Heart right ventricle (tissue), 16 donors: Measurements from ENCODE around the gene AMT. TPM values are rescaled to one million over a fixed set of nuclear protein-coding genes. Genes with fewer than 3 reads are reported as not detected.

Experiments
- ATAC-seq, 8 donors: fragments of 200-7000 bp; cut with Tn5 transposase; one replicate each; pipeline ENCODE4 v1.9.1; 2020; ENCODE audit warnings: mild to moderate bottlenecking in 8 of 8, moderate library complexity in 8 of 8, moderate number of reproducible peaks in 1 of 8
- DNase-seq, 2 donors: peaks; one replicate each; pipeline ENCODE4 v3.0.0-alpha.2; 2020
- H3K27ac ChIP-seq, 10 donors: fragments of 200-600 bp; sonication (generic) in 2 of 10; one replicate each; pipeline versions ENCODE4 v1.5.0 to v1.8.0; 2020 to 2022; ENCODE audit warnings: mild to moderate bottlenecking in 3 of 10
- H3K27me3 ChIP-seq, 7 donors: fragments of 200-600 bp; one replicate each; pipeline ENCODE4 v1.8.0; 2021 to 2022; ENCODE audit warnings: mild to moderate bottlenecking in 2 of 7
- H3K36me3 ChIP-seq, 9 donors: fragments of 200-600 bp; sonication (generic) in 1 of 9; one replicate each; pipeline versions ENCODE4 v1.5.0 to v1.8.0; 2020 to 2022; ENCODE audit warnings: mild to moderate bottlenecking in 2 of 9
- H3K4me1 ChIP-seq, 9 donors: fragments of 200-600 bp; sonication (generic) in 1 of 9; one replicate each; pipeline versions ENCODE4 v1.5.0 to v1.8.0; 2020 to 2022; ENCODE audit warnings: mild to moderate bottlenecking in 4 of 9
- H3K4me3 ChIP-seq, 10 donors: fragments of 200-600 bp; sonication (generic) in 2 of 10; one replicate each; pipeline versions ENCODE4 v1.5.0 to v1.8.0; 2020 to 2022; ENCODE audit warnings: mild to moderate bottlenecking in 7 of 10, moderate library complexity in 2 of 10
- H3K9me3 ChIP-seq, 11 donors: fragments of 200-600 bp in 10 of 11; sonication (generic) in 2 of 11; one replicate each; pipeline versions ENCODE4 v1.5.0 to v1.8.0; 2013 to 2022; ENCODE audit warnings: mild to moderate bottlenecking in 2 of 11, control low read depth in 1 of 11, moderate library complexity in 1 of 11
- CTCF ChIP-seq, 9 donors: fragments of 200-600 bp; sonication (generic) in 2 of 9; IDR thresholded peaks; one replicate each; pipeline versions ENCODE4 v1.5.0 to v1.8.0; 2021 to 2022; ENCODE audit warnings: antibody characterized with exemption in 9 of 9, mild to moderate bottlenecking in 5 of 9, moderate library complexity in 1 of 9
- WGBS, 2 donors: extraction: QIAGEN DNeasy Blood & Tissue Kit; methylation state at CpG; one replicate each; pipeline ENCODE4 v1.1.7; 2013; ENCODE audit warnings: inconsistent platforms in 1 of 2; 5-methylcytosine and 5-hydroxymethylcytosine counted together
- intact Hi-C, 10 donors: fragments of 100-400 bp; cut with DNase I; formaldehyde crosslinking; loops; one replicate each; pipeline versions ENCODE4 v1.11.1 to v1.14.2; 2022
- polyA plus RNA-seq, 2 donors: library from polyadenylated mRNA; stranded (reverse); fragments of 200-250 nt; gene quantifications; one replicate each; pipeline ENCODE4 v1.2.3, GENCODE V29; 2013
- total RNA-seq, 10 donors: library from RNA; stranded (reverse); fragmentation: NEBNext Ultra II Directional in 3 of 10; extraction: Animal tissue kit (Norgen Biotek cat#: 25700) in 3 of 10; gene quantifications; one replicate each; pipeline versions ENCODE4 v1.2.1 to v1.2.4, GENCODE V29; 2021 to 2023
- donor health status: Arrhythmogenic right ventricular cardiomyopathy.
- donor health status: ischemic (EF 13 %, LVEDD 7.1; RV severe dilation, severe dysfunction).
- donor health status: healthy with polysubstance abuse.
- donor health status: DM: no; HTN: yes; CAD: no.
- donor health status: DM: no; HTN: no; CAD: no.
- donor health status: ischemic (EF 25% LVEDD 6.9; RV normal size, moderate dysfunction).
- donor health status: ischemic (EF 25% LVEDD 5.7; RV mildly dilated, moderate dysfunction).
- donor health status: healthy.
- donor health status: DM: yes; HTN: yes; CAD: no.
- donor health status: Ischemic cardiomyopathy.
- donor health status: ischemic (EF 35%, LVEDD 5.7; RV mildly dilated, moderate dysfunction).
- donor health status: nonischemic (EF 11% LVEDD 7.7; RV severe dilation, severe dysfunction).
- donor health status: DM: yes; HTN: yes; CAD: no.
- donor health status: PGD.
- donor health status: ischemic (EF 29% LVEDD 5.4; RV normal size, mild dysfunction).
- donor health status: nonischemic (EF 23%, LVEDD 6.1; RV moderate dilation, normal function).

AMT gene
- total and polyA plus RNA-seq, 12 donors = 3.2 to 40.9 (median 31.1) TPM

- no peaks in the 10 kb centered on the region for H3K36me3 ChIP-seq
- intact Hi-C loops = no loop called here
- no peak for TF ChIP-seq CTCF (IDR thresholded peaks at IDR 0.05)
- H3K27me3 ChIP-seq = no peaks in the 10 kb centered on the region
- ATAC-seq (peak in 2 of 8 donors; percentile 4 to 11), DNase-seq (no peak)
- 85 to 88% methylated on average over 2 of the region's 2 CpGs for WGBS, 2 donors
- no peak overlapping the region for H3K27ac ChIP-seq
- H3K9me3 ChIP-seq = no peaks in the 10 kb centered on the region
- H3K4me1 ChIP-seq = peaks cover 8 to 47% (median 27%) of the 10 kb centered on the region in 9 donors
- no peak overlapping the region for H3K4me3 ChIP-seq
Observed at GRCh38 chr3:49460188-49460890, 38.1 kb upstream of the AMT start.

GRCh38 chr3:49456466-49456865, 34.2 kb upstream of the AMT start:
- DNase-seq = no peak
- Histone ChIP-seq H3K27ac (peak overlapping the region in 1 of 10 donors; percentile 45), H3K4me3 (no peak overlapping the region), H3K36me3 (no peaks in the 10 kb centered on the region), H3K9me3 (no peaks in the 10 kb centered on the region), H3K27me3 (no peaks in the 10 kb centered on the region), H3K4me1 (peaks cover 13 to 48% (median 23%) of the 10 kb centered on the region in 9 donors)
- intact Hi-C loops = loop anchor here in 1 of 10 donors (5.0 kb wide), 1 partner anchor 216 kb away; the partner anchor contains the start of gene APEH
- 91 to 95% methylated on average over 3 of the region's 3 CpGs for WGBS, 2 donors
- ATAC-seq = no peak
- no peak for TF ChIP-seq CTCF (IDR thresholded peaks at IDR 0.05)

- Histone ChIP-seq H3K36me3 (no peaks in the 10 kb centered on the region), H3K4me3 (no peak overlapping the region), H3K27me3 (no peaks in the 10 kb centered on the region), H3K9me3 (no peaks in the 10 kb centered on the region), H3K27ac (peak overlapping the region in 8 of 10 donors; percentile 7 to 76 (median 54)), H3K4me1 (peaks cover 9 to 40% (median 19%) of the 10 kb centered on the region in 9 donors)
- no peak for TF ChIP-seq CTCF (IDR thresholded peaks at IDR 0.05)
- 35 to 41% methylated on average over 3 of the region's 3 CpGs for WGBS, 2 donors
- ATAC-seq = peak; percentile 32 to 81 (median 57)
- peak; percentile 21 to 33 for DNase-seq
- intact Hi-C loops = loop anchor here in 2 of 10 donors (5.0 kb wide), 2 partner anchors 217 to 468 kb away; partner anchors contain the start of gene APEH (in 1 of the 2)
Observed at GRCh38 chr3:49454898-49455681, 32.8 kb upstream of the AMT start.

GRCh38 chr3:49454458-49454857, 32.2 kb upstream of the AMT start:
- peak overlapping the region in 8 of 10 donors; percentile 7 to 76 (median 54) for H3K27ac ChIP-seq

More at GRCh38 chr3:49454458-49454857, 32.2 kb upstream of the AMT start:
- peak in 6 of 8 donors; percentile 34 to 75 (median 65) for ATAC-seq
- no peaks in the 10 kb centered on the region for H3K36me3 ChIP-seq
- H3K4me3 ChIP-seq = no peak overlapping the region
- no peaks in the 10 kb centered on the region for H3K9me3 ChIP-seq
- no peaks in the 10 kb centered on the region for H3K27me3 ChIP-seq
- H3K4me1 ChIP-seq = peaks cover 9 to 38% (median 19%) of the 10 kb centered on the region in 9 donors
- intact Hi-C loops = loop anchor here in 1 of 10 donors (5.0 kb wide), 1 partner anchor 467 kb away; no protein-coding TSS in a partner anchor
- whole genome bisulfite sequencing, 2 donors = 64 to 78% methylated on average over 2 of the region's 2 CpGs
- TF ChIP-seq CTCF (IDR thresholded peaks at IDR 0.05) = peak in 8 of 9 donors; percentile 19 to 57 (median 38)
- no peak for DNase-seq
